ENCODE data around the gene CXXC1.

CXXC1 gene

GRCh38 chr18:50273203-50274043, 14.1 kb downstream of the CXXC1 start:
- no peak for TF ChIP-seq GATA2 (IDR thresholded peaks at IDR 0.05; ENCODE audit: low read depth, low read length)
- TF ChIP-seq GATA3 (IDR thresholded peaks at IDR 0.05; ENCODE audit: low read depth, low read length) = no peak

- TF ChIP-seq GATA3 (IDR thresholded peaks at IDR 0.05; ENCODE audit: low read depth, low read length) = no peak
- TF ChIP-seq GATA2 (IDR thresholded peaks at IDR 0.05; ENCODE audit: low read depth, low read length) = no peak
Measured at GRCh38 chr18:50272568-50272967, 14.9 kb downstream of the CXXC1 start.

- TF ChIP-seq GATA2 (IDR thresholded peaks at IDR 0.05; ENCODE audit: low read depth, low read length) (no peak), GATA3 (IDR thresholded peaks at IDR 0.05; ENCODE audit: low read depth, low read length) (no peak)
Measured at GRCh38 chr18:50268022-50268747, 19.3 kb downstream of the CXXC1 start.

- TF ChIP-seq GATA3 (IDR thresholded peaks at IDR 0.05; ENCODE audit: low read depth, low read length) = no peak
Measured at GRCh38 chr18:50266248-50266704, 21.2 kb downstream of the CXXC1 start, which contains the start of gene CFAP53. TSS of gene CFAP53 (minus strand) at chr18:50266495. CDS start at chr18:50266404, 91 bp downstream.

GRCh38 chr18:50262977-50263376, 24.5 kb downstream of the CXXC1 start:
- no peak for TF ChIP-seq GATA3 (IDR thresholded peaks at IDR 0.05; ENCODE audit: low read depth, low read length)
- no peak for TF ChIP-seq GATA2 (IDR thresholded peaks at IDR 0.05; ENCODE audit: low read depth, low read length)

GRCh38 chr18:50250935-50251334, 36.6 kb downstream of the CXXC1 start:
- TF ChIP-seq GATA2 (IDR thresholded peaks at IDR 0.05; ENCODE audit: low read depth, low read length) (no peak), GATA3 (IDR thresholded peaks at IDR 0.05; ENCODE audit: low read depth, low read length) (no peak)

GRCh38 chr18:50249576-50249975, 37.9 kb downstream of the CXXC1 start:
- no peak for TF ChIP-seq GATA2 (IDR thresholded peaks at IDR 0.05; ENCODE audit: low read depth, low read length)
- no peak for TF ChIP-seq GATA3 (IDR thresholded peaks at IDR 0.05; ENCODE audit: low read depth, low read length)

GRCh38 chr18:50247561-50247960, 39.9 kb downstream of the CXXC1 start:
- no peak for TF ChIP-seq GATA2 (IDR thresholded peaks at IDR 0.05; ENCODE audit: low read depth, low read length)
- TF ChIP-seq GATA3 (IDR thresholded peaks at IDR 0.05; ENCODE audit: low read depth, low read length) = no peak

GRCh38 chr18:50240080-50240563, 47.4 kb downstream of the CXXC1 start:
- TF ChIP-seq GATA3 (IDR thresholded peaks at IDR 0.05; ENCODE audit: low read depth, low read length) (no peak), GATA2 (IDR thresholded peaks at IDR 0.05; ENCODE audit: low read depth, low read length) (no peak)

GRCh38 chr18:50232419-50232818, 55.1 kb downstream of the CXXC1 start:
- no peak for TF ChIP-seq GATA2 (IDR thresholded peaks at IDR 0.05; ENCODE audit: low read depth, low read length)
- TF ChIP-seq GATA3 (IDR thresholded peaks at IDR 0.05; ENCODE audit: low read depth, low read length) = no peak
